Measurements from ENCODE around the gene SERPINE1.

DNA sequence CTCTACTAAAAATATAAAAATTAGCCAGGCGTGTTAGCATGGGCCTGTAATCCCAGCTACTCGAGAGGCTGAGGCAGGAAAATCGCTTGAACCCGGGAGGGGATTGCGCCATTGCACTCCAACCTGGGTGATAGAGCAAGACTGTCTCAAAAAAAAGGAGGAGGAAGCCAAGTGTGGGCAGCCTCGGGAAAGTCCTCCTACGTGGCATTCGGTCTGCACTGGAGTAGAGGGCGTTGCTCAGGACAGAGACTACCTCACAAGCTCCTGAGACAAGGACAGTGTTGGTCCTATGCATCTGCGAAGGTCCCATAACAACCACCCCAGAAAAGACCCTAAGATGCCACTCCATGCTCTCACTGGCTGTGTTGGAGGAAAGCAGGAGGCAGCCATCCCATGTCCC, 10.0 kb upstream of the SERPINE1 start:
- TF ChIP-seq YY1 (tag by site-specific recombination; IDR thresholded peaks at IDR 0.05) = no peak
- no peak for TF ChIP-seq HOXA7 (CRISPR knock-in tag; IDR thresholded peaks at IDR 0.05; ENCODE audit: borderline replicate concordance)
- TF ChIP-seq, protein P1, sequence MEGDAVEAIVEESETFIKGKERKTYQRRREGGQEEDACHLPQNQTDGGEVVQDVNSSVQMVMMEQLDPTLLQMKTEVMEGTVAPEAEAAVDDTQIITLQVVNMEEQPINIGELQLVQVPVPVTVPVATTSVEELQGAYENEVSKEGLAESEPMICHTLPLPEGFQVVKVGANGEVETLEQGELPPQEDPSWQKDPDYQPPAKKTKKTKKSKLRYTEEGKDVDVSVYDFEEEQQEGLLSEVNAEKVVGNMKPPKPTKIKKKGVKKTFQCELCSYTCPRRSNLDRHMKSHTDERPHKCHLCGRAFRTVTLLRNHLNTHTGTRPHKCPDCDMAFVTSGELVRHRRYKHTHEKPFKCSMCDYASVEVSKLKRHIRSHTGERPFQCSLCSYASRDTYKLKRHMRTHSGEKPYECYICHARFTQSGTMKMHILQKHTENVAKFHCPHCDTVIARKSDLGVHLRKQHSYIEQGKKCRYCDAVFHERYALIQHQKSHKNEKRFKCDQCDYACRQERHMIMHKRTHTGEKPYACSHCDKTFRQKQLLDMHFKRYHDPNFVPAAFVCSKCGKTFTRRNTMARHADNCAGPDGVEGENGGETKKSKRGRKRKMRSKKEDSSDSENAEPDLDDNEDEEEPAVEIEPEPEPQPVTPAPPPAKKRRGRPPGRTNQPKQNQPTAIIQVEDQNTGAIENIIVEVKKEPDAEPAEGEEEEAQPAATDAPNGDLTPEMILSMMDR (tag by site-specific recombination; IDR thresholded peaks at IDR 0.05) = no peak
- no peak for TF ChIP-seq SP3 (tag by site-specific recombination; IDR thresholded peaks at IDR 0.05)
- no peak for TF ChIP-seq GLIS2 (tag by site-specific recombination; IDR thresholded peaks at IDR 0.05)
- TF ChIP-seq ZNF416 (tag by site-specific recombination; IDR thresholded peaks at IDR 0.05) = no peak
- TF ChIP-seq ZNF777 (tag by site-specific recombination; IDR thresholded peaks at IDR 0.05; ENCODE audit: borderline replicate concordance) = no peak
- TF ChIP-seq ZNF555 (tag by site-specific recombination; conservative IDR thresholded peaks at IDR 0.05) = no peak
- no peak for TF ChIP-seq ZNF248 (tag by site-specific recombination; IDR thresholded peaks at IDR 0.05)
- TF ChIP-seq ZNF350 (tag by site-specific recombination; IDR thresholded peaks at IDR 0.05) = no peak

All from HEK293 (cell line).